NCI-H460 (cell line): ENCODE measurements around the gene UBAC2. TPM values are rescaled to one million over a fixed set of nuclear protein-coding genes. Genes with fewer than 3 reads are reported as not detected.

Source experiments
- DNase-seq: peaks from one replicate; pipeline ENCODE4 v3.0.0-alpha.2; 2016; ENCODE audit warnings: low read depth; ENCODE audit errors: extremely low read depth
- total RNA-seq: library from RNA; depleted of rRNA; stranded (reverse); fragments of >200 nt; shearing (Covaris generic); gene quantifications from 2 replicates; pipeline ENCODE4 v1.2.3, GENCODE V29; 2014

The UBAC2 gene
- total RNA-seq, 1 experiment from 2014 or later = 41.9 TPM

GRCh38 chr13:99352351-99353245, 151.9 kb downstream of the UBAC2 start:
- DNase-seq = no peak

DNA sequence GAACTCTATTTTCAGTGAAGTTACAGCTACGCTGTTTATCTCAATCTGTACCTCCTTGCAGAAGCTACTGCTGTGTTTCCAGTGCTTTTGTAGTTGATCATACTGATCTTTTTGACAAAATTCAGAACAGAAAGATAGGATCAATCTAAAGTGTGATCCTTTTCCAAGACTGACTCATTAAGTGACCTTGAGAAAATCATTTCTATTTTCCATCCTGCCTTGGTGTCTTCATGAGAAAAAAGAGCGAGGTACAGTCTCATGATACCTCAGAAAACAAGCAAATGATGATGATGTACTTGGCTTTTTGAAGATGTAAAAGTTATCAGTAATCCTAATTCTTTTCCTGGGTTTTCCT, 152.6 kb downstream of the UBAC2 start:
- no peak for DNase-seq

DNA sequence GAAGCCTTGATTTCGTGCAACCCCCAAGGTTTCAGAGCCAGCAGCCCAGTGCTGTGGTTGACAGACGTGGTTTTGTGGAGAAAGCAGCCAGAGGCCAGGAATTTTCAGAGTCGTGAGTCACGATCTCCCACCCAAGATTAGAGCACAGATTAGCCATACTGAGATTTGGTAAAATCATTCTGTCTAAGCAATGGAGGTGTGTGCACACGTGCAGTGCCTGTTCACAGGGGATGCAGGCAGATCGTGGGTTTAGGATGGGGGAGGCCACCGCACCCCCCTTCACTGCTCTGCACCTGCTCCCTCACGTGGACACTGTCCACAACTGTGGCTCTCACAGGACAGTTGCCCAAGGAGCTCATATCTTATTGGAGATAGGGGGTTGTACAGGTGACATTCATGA, 153.2 kb downstream of the UBAC2 start:
- DNase-seq = no peak

GRCh38 chr13:99354371-99354951, 153.8 kb downstream of the UBAC2 start:
- DNase-seq = no peak

DNA sequence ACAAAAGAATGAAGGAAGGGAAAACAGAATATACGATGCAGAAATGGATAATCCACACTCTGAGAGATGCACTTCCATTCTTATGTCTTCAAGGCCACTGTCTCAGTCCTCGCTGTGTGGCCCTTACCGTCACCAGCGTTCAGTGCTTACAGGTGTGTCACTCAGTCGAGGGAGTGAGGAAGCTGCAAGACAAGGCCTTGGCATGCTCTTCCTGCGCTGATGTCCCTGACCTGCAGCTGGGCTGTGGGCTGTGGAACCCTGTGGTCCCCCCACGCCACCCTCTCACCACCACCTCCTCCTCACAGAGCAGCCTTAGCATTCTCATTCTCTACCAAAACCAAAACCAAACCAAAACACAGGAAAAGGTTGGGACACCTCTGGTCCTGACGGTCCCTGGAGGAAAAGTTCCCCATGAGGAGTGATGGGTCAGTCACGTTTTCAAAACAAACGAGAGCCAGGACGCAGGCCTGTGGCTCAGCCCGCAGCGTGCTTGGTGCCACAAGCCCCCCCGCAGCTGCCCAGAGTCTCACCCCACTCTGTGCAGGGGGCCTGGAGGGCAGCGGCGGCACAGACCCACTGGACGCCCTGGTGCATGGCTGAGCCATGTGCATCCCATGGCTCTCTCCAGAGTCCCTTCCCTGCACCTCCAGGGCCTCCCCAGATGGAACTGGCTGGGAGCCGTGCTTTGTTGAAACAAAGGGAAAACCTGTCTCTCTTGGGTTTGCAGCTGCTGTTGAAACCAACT, 154.8 kb downstream of the UBAC2 start:
- DNase-seq = no peak

- no peak for DNase-seq
These were observed 155.3 kb downstream of the UBAC2 start for GRCh38 chr13:99356012-99356261.

- DNase-seq = no peak
These were observed 155.8 kb downstream of the UBAC2 start for GRCh38 chr13:99356262-99357091.

DNA sequence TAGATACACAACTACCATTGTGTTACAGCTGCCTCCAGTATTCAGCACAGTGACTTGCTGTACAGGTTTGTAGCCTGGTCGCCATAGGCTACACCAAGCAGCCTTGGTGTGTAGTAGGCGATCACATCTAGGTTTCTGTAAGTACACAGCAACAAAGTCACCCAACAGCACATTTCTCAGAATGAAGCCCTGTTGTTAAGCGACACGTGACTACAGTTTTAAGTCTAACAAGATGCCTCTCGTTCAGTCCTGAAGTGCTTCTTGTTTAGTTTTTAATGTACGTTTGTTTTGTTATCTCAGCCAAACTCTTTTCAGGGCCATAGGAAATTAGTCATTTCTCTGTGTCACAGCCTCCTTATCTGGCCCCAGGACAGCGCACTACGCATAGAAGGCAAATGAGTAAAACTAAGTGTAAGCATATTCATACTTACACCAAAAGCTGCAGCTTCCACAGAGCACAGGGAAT, 156.5 kb downstream of the UBAC2 start:
- no peak for DNase-seq

- no peak for DNase-seq
These were observed 157.3 kb downstream of the UBAC2 start for GRCh38 chr13:99357941-99358340.

GRCh38 chr13:99359528-99359927, 158.9 kb downstream of the UBAC2 start:
- no peak for DNase-seq

- no peak for DNase-seq
These were observed 160.0 kb downstream of the UBAC2 start for GRCh38 chr13:99360696-99361095.

GRCh38 chr13:99361197-99361596, 160.5 kb downstream of the UBAC2 start:
- no peak for DNase-seq

DNA sequence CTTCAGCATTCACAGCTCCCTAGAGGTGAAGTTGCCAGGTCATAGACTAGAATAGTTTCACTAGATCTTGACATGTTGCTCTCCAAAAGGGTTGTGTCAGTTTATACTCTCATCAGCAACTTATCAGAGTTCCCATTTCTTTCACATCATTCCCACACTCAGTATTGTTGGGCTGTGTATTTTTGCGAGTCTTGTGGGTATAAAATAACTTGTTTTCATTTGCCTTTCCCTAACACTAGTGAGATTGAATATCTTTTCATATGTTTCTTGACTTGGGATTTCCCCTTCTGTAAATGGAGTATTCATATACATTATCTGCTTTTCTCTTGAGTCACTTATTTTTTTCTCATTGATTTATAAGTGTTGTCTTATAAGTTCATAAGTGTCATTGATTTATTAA, 161.7 kb downstream of the UBAC2 start:
- DNase-seq = no peak

DNA sequence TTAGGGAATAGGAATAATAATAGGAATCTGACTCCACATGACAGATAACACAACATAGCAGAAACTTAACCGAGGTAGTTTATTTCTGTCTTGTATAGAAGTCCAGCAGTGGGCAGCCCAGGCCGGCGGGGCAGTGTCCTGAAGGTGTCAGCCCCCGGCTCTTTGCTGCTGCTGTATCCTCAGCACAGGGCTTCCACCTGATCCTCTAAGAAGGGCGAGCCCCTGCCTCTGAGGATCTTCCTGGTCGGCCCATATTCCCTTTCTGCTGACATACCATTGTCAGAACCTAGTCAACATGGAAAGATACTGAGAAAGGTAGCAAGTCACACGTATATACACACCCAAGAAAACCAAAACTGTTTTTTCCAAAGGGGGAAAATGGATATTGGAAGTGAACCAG, 162.7 kb downstream of the UBAC2 start:
- no peak for DNase-seq

DNA sequence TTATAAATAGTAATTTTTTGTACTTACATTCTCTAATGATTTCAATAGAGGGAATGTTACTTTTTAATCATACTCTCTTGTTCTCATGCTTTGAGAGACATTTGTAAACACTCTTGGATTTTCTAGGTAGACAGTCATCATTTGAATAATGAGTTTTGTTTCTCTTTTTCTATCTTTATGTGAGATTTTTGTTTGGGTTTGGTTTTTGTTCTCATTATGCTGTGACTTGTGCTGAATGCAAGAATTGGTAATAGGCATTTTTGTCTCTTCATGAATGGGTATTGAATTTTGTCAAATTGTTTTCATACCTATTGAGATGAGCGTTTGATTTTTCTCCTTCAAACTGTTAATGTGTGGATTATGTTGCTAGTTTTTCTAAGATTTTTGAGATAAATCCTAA, 163.3 kb downstream of the UBAC2 start:
- no peak for DNase-seq

DNA sequence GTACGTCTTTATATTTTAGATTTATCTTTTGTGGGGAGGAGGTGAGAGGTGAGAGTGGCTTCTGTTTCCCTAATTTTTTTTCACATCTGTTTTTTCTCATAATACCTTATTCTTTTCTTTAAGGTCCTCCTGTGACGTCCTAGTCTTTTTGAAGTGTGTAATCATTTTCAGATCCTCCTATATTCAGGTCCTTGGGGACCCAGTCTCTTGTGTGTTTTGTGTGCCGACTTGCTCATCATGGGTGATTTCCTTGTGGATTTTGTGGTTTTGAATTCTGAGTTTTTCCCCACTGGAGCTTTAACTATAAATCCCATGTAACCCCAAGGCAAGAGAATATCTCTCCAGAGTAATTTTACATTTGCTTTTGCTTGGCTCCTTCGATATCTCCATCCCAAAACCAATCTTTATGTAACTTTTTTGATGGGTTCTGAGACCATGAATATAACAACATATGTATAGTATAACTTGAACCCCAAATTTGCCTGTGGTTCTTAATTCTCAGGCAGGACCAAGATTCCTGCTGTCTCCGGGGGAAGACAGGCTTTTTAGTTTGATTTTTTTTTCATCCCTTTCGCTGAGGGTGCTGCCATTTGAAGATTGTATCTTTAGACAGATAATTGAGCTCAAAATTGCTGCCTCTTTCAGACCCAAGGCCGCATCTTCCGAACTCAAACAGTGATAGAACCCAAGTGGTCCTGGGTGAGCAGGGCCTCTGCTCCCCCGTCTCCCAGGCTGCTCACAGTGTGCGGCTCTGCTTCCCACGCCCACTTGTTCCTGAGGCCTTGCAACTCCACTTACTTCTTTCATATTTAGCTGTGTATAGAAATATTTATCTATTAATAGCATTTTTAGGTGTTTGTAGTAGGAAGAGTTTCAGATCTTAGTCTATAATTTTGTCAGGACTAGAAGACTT, 165.7 kb downstream of the UBAC2 start:
- DNase-seq = no peak

- DNase-seq = no peak
These were observed 166.5 kb downstream of the UBAC2 start for GRCh38 chr13:99367106-99367616.

DNA sequence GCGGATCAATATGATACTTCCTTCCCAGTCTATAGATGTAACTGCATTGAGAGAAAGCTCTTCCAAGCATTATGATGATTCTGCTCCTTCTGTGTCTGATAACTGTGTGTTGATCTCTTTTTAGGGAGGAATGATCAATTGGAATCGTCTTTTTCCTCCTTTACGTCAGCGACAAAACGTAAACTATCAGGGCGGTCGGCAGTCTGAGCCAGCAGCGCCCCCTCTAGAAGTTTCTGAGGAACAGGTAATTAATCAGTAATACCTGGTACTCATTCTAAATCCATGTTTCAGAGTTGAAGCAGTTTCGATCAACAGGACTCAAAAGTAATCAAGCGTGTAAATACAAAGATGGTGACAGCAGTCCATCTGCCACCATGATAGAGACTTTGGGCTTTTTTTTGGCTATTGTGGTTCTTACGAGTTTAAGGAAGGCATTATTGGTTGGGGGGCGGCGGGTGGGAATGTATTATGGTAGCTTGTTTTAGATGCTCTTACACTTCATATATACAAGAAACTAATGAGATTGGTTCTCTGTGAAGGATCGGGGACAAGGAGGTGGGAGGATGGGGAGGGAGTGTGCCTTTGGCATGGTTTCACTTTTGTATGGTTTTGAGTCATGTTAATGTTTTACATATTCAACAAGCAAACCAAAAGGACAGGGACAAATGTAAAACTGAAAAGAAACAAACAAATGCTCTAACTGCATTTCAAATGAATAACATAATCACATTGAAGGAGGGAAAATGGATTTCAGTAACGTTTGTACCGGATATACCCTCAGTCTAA, 167.2 kb downstream of the UBAC2 start:
- DNase-seq = no peak
